Measurements from ENCODE around the gene FMO4. TPM values are rescaled to one million over a fixed set of nuclear protein-coding genes. Genes with fewer than 3 reads are reported as not detected.

The FMO4 gene, protein sequence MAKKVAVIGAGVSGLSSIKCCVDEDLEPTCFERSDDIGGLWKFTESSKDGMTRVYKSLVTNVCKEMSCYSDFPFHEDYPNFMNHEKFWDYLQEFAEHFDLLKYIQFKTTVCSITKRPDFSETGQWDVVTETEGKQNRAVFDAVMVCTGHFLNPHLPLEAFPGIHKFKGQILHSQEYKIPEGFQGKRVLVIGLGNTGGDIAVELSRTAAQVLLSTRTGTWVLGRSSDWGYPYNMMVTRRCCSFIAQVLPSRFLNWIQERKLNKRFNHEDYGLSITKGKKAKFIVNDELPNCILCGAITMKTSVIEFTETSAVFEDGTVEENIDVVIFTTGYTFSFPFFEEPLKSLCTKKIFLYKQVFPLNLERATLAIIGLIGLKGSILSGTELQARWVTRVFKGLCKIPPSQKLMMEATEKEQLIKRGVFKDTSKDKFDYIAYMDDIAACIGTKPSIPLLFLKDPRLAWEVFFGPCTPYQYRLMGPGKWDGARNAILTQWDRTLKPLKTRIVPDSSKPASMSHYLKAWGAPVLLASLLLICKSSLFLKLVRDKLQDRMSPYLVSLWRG
- 3.0 and 3.4 TPM in 2 replicates for total RNA-seq

GRCh38 chr1:171313835-171314320 lies at the start of gene FMO4:
Gene FMO4, plus strand, starts transcription at chr1:171314183. Its CDS starts 5,643 bp downstream, at chr1:171319826.
- peak; percentile 22 for TF ChIP-seq CTCF (IDR thresholded peaks at IDR 0.05)
- ATAC-seq (ENCODE audit: low read depth) = peak; percentile 99
- H3K4me3 Mint-ChIP-seq = peak within 1 kb of the TSS; percentile 76
- H3K36me3 Mint-ChIP-seq (ENCODE audit: low read depth) = peaks cover 2% of the 10 kb centered on the region
- CTCF ChIA-PET = interaction anchor here (0.7 to 3.2 kb wide), 31 partner anchors 9 to 1387 kb away, joined by 3 to 172 read pairs (median 4); partner anchors contain the start of genes FMO1, FMO3, KIFAP3 and PRRC2C
- POLR2A ChIA-PET = interaction anchor here (0.7 to 1.8 kb wide), 6 partner anchors 10 to 1420 kb away, joined by 3 to 11 read pairs (median 6); partner anchors contain the start of gene SCYL3
- peaks cover 2% of the 10 kb centered on the region for H3K9me3 Mint-ChIP-seq
- peaks cover 21% of the 10 kb centered on the region for H3K4me1 Mint-ChIP-seq
- peak within 1 kb of the TSS; percentile 88 for H3K27ac Mint-ChIP-seq
- peak; percentile 36 for DNase-seq
- no peaks in the 10 kb centered on the region for H3K27me3 Mint-ChIP-seq
- intact Hi-C loops (cut with micrococcal nuclease) = loop anchor here (1.0 to 5.0 kb wide), 13 partner anchors 35 to 1947 kb away; partner anchors contain the start of genes BLZF1, GORAB, KIFAP3 and NME7

DNA sequence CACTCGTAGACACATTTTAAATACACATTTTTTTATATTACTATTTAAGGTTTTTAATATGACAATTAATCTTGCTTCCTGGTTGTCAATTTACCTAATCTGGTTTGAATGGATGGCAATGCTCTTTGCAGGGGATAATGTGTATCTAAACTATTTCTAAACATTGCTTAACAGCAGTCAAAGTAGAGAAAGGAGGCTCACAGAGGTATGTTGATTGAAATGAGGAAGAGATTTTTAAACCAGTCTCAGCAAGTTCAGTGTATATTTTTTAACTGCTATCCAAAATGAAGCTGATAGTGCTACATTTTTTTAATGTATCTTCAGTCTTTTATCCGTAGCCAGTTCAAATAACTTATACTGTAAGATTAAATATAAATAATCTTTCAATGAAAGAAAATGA lies 48.3 kb upstream of the FMO4 start:
- H3K4me3 Mint-ChIP-seq = no peak overlapping the region
- intact Hi-C loops (cut with micrococcal nuclease) = no loop called here

GRCh38 chr1:171266930-171267329 lies 47.1 kb upstream of the FMO4 start:
- POLR2A ChIA-PET = no interaction called here
- no peak for TF ChIP-seq CTCF (IDR thresholded peaks at IDR 0.05)
- DNase-seq = no peak
- H3K27ac Mint-ChIP-seq = no peak overlapping the region
- H3K9me3 Mint-ChIP-seq = no peaks in the 10 kb centered on the region
- no peaks in the 10 kb centered on the region for H3K36me3 Mint-ChIP-seq (ENCODE audit: low read depth)
- no peaks in the 10 kb centered on the region for H3K4me1 Mint-ChIP-seq
- CTCF ChIA-PET = no interaction called here
- no peak overlapping the region for H3K4me3 Mint-ChIP-seq
- no peak for ATAC-seq (ENCODE audit: low read depth)
- peaks cover 15% of the 10 kb centered on the region for H3K27me3 Mint-ChIP-seq
- intact Hi-C loops (cut with micrococcal nuclease) = no loop called here

More for the DNA sequence above, 48.3 kb upstream of the FMO4 start:
- Mint-ChIP-seq H3K27ac (no peak overlapping the region), H3K27me3 (peaks cover 9% of the 10 kb centered on the region), H3K4me1 (no peaks in the 10 kb centered on the region), H3K9me3 (no peaks in the 10 kb centered on the region), H3K36me3 (ENCODE audit: low read depth) (no peaks in the 10 kb centered on the region)
- ChIA-PET POLR2A (no interaction called here), CTCF (no interaction called here)
- DNase-seq = no peak
- no peak for TF ChIP-seq CTCF (IDR thresholded peaks at IDR 0.05)
- ATAC-seq (ENCODE audit: low read depth) = no peak

DNA sequence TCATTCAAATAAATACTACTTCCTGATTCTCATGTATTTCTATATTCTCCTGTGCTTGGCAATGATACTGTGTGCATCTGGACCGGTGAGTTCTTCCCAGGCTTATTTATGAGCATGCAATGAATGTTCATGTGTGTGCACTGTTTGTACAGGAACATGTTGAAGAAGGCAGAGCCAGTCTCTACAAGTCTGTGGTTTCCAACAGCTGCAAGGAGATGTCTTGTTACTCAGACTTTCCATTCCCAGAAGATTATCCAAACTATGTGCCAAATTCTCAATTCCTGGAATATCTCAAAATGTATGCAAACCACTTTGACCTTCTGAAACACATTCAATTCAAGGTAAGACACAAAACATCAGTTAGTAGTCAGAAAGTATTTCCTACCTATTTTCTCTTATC lies 46.6 kb upstream of the FMO4 start:
- CTCF ChIA-PET = no interaction called here
- H3K4me3 Mint-ChIP-seq = no peak overlapping the region
- H3K4me1 Mint-ChIP-seq = no peaks in the 10 kb centered on the region
- no peaks in the 10 kb centered on the region for H3K36me3 Mint-ChIP-seq (ENCODE audit: low read depth)
- no peak overlapping the region for H3K27ac Mint-ChIP-seq
- intact Hi-C loops (cut with micrococcal nuclease) = no loop called here
- POLR2A ChIA-PET = no interaction called here
- no peaks in the 10 kb centered on the region for H3K9me3 Mint-ChIP-seq
- no peak for ATAC-seq (ENCODE audit: low read depth)
- no peak for DNase-seq
- H3K27me3 Mint-ChIP-seq = peaks cover 15% of the 10 kb centered on the region
- TF ChIP-seq CTCF (IDR thresholded peaks at IDR 0.05) = no peak

DNA sequence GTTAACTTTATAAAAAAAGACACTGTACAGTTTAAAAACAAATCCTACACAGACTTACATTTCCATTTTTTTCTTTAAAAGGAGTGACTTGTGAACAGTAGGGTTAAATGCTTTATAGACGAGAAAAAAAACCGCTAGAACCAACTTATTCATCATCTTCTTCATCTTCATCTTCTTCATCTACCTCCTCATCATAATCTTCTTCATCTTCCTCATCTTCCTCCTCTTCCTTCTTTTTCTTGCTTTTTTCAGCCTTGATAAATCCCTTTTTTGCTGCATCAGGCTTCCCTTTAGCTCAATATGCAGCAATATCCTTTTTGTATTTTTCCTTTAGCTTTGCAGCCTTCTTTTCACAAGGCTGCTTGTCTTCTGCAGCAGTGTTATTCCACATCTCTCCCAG lies 43.2 kb upstream of the FMO4 start:
- Mint-ChIP-seq H3K4me3 (no peak overlapping the region), H3K4me1 (no peaks in the 10 kb centered on the region), H3K27ac (no peak overlapping the region), H3K36me3 (ENCODE audit: low read depth) (no peaks in the 10 kb centered on the region), H3K27me3 (peaks cover 15% of the 10 kb centered on the region), H3K9me3 (no peaks in the 10 kb centered on the region)
- no peak for ATAC-seq (ENCODE audit: low read depth)
- no peak for TF ChIP-seq CTCF (IDR thresholded peaks at IDR 0.05)
- intact Hi-C loops (cut with micrococcal nuclease) = no loop called here
- ChIA-PET POLR2A (no interaction called here), CTCF (no interaction called here)
- no peak for DNase-seq

All from activated B cell treated with CpG ODN at 0.5 μM for 24 hours (primary cell).